PFSK-1 (cell line): Measurements from ENCODE around the gene GRB10.

ENCODE experiments used
- FOXP2 ChIP-seq: optimal IDR thresholded peaks from 2 replicates; pipeline ENCODE3; 2011; ENCODE audit warnings: borderline replicate concordance, control low read depth, inconsistent platforms; ENCODE audit not compliant: insufficient read depth; ENCODE audit errors: extremely low read length, extremely low read depth
- POLR2AphosphoS5 ChIP-seq: IDR thresholded peaks from 2 replicates; pipeline ENCODE4 v1.6.1; 2012; ENCODE audit warnings: low read depth, mild to moderate bottlenecking, control low read depth, low read length, moderate library complexity
- REST ChIP-seq, 2 experiments: IDR thresholded peaks; 2 replicates each; pipeline versions ENCODE4 v1.6.1 to v1.8.0; 2011 to 2012; ENCODE audit warnings: low read depth in 2 of 2, low read length in 2 of 2, control low read depth in 1 of 2, inconsistent platforms in 1 of 2, mild to moderate bottlenecking in 1 of 2, moderate library complexity in 1 of 2; ENCODE audit not compliant: insufficient read depth in 1 of 2
- SIN3A ChIP-seq: IDR thresholded peaks from 2 replicates; pipeline ENCODE4 v1.6.1; 2012; ENCODE audit warnings: mild to moderate bottlenecking, low read length, moderate library complexity, borderline replicate concordance; ENCODE audit not compliant: insufficient read depth
- TAF1 ChIP-seq: IDR thresholded peaks from 2 replicates; pipeline ENCODE4 v1.6.1; 2012; ENCODE audit warnings: low read length, control low read depth, borderline replicate concordance; ENCODE audit not compliant: insufficient read depth

Gene GRB10

DNA sequence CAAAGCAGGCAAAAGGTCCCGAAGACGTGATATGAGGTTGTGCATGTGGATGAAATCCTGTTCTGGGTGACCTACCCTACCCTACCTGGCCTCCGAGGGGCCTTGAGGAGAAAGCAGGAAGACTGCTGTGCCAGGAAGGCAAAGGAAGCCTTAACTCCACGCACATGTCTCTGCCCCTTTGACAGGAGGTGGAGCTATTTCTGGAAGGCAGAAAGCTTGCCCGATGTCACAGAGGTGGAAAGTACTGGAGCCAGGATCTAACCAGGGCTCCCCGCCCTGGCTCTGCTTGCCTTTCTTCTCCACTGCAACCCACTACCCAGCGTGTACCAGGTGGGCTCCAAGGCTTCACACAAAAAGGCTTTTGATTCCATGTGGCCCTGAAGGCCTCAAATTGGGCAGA lies 151.1 kb downstream of the GRB10 start:
- TF ChIP-seq TAF1 (no peak), SIN3A (no peak), FOXP2 (no peak), POLR2AphosphoS5 (no peak), REST (IDR thresholded peaks at IDR 0.05; ENCODE audit: insufficient read depth in 1 of 2, low read depth in 2 of 2, low read length in 2 of 2) (no peak)

DNA sequence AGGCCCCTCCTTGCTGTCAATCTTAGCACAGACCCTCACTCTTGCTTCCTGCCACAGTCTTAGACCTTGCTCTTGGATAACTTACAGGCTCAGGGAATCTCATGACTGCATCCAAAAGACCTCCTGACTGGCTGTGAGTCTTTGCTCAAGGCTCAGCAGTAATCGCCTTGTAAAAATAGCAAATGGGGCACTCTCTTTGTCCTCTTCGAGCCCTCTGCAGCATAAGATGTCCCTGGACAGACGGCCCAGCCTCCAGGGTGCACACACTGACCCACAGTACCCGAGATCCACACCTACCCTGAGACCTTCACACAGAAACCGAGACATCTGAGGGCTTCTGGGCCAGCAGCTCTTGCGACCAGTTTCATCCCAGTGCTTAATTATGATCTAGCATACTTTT lies 151.6 kb downstream of the GRB10 start:
- TF ChIP-seq POLR2AphosphoS5 (no peak), REST (IDR thresholded peaks at IDR 0.05; ENCODE audit: insufficient read depth in 1 of 2, low read depth in 2 of 2, low read length in 2 of 2) (no peak), TAF1 (no peak)

- TF ChIP-seq SIN3A (no peak), TAF1 (no peak), REST (IDR thresholded peaks at IDR 0.05; ENCODE audit: insufficient read depth in 1 of 2, low read depth in 2 of 2, low read length in 2 of 2) (no peak)
Measured at GRCh38 chr7:50629238-50629901, 153.3 kb downstream of the GRB10 start.

DNA sequence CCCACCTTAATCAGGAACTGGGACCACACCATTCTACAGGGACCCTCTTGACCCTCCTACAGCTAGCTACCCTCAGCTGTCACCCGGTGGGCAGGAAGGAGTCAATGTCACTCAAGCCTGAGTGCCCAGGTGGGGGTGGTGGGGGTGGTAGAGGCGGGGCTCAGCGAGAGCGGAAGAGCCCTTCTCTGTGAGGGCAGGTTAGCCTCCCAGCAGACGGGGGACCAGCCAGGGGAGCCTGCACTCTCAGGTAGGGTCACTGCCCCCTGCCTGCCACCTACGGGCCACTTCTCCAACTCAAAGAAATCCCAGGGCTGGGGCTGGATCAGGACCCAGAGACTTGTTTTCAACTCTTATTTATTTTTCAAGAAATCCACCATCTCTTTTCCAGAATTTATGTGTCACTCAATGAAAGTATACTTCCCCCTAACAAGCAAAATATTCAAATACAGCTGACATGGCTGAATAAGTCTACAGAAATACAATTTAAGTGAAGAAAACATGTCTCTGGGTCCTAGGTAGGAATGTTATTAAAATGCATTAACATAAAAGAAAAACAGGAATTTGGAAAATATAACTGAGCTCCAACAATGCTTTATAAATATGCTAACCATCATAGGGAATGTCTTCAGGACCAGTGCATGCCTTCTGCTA lies 154.1 kb downstream of the GRB10 start:
- TF ChIP-seq FOXP2 (no peak), POLR2AphosphoS5 (no peak), REST (IDR thresholded peaks at IDR 0.05; ENCODE audit: insufficient read depth in 1 of 2, low read depth in 2 of 2, low read length in 2 of 2) (no peak)

- no peak for TF ChIP-seq REST (IDR thresholded peaks at IDR 0.05; ENCODE audit: insufficient read depth in 1 of 2, low read depth in 2 of 2, low read length in 2 of 2)
- TF ChIP-seq TAF1: no peak
- TF ChIP-seq FOXP2: no peak
- no peak for TF ChIP-seq POLR2AphosphoS5
- no peak for TF ChIP-seq SIN3A
Measured at GRCh38 chr7:50627824-50628361, 154.8 kb downstream of the GRB10 start.
